Neural cell (in vitro differentiated cells): ENCODE results near the gene S100A16. TPM values are rescaled to one million over a fixed set of nuclear protein-coding genes. Genes with fewer than 3 reads are reported as not detected.

ENCODE experiments used
- H2AFZ ChIP-seq: fragments of 200-600, 300-800 bp; sonication (generic), shearing (Covaris generic); 2 replicates; pipeline ENCODE4 v1.6.0; 2014; ENCODE audit warnings: low read depth, mild to moderate bottlenecking, antibody characterized with exemption, low read length, moderate library complexity
- H3F3A ChIP-seq: fragments of 200-600 bp; shearing (Covaris generic); 2 replicates; pipeline ENCODE4 v1.6.1; 2016; ENCODE audit warnings: mild to moderate bottlenecking, moderate library complexity, mixed read lengths, antibody characterized with exemption, low read length; ENCODE audit not compliant: insufficient read depth, poor library complexity, severe bottlenecking
- H3K27ac ChIP-seq: fragments of 200-600, 300-800 bp; sonication (generic), shearing (Covaris generic); 2 replicates; pipeline ENCODE4 v1.5.1; 2014; ENCODE audit warnings: mild to moderate bottlenecking, low read length, moderate library complexity
- H3K27me3 ChIP-seq: fragments of 300-800, 200-600 bp; sonication (generic), shearing (Covaris generic); 2 replicates; pipeline ENCODE4 v1.6.0; 2014; ENCODE audit warnings: mild to moderate bottlenecking, low read depth, low read length, moderate library complexity; ENCODE audit not compliant: insufficient read depth
- H3K36me3 ChIP-seq: fragments of 300-800, 200-600 bp; sonication (generic), shearing (Covaris generic); 2 replicates; pipeline ENCODE4 v1.5.1; 2014; ENCODE audit warnings: mild to moderate bottlenecking, antibody characterized with exemption, low read length, moderate library complexity; ENCODE audit not compliant: insufficient read depth
- H3K4me2 ChIP-seq: fragments of 300-800, 200-600 bp; sonication (generic), shearing (Covaris generic); 2 replicates; pipeline ENCODE4 v1.6.0; 2014; ENCODE audit warnings: mild to moderate bottlenecking, low read length
- H3K4me3 ChIP-seq: fragments of 300-800, 200-600 bp; sonication (generic), shearing (Covaris generic); 2 replicates; pipeline ENCODE4 v1.5.1; 2014; ENCODE audit warnings: mild to moderate bottlenecking, low read length, moderate library complexity
- H3K79me2 ChIP-seq: fragments of 200-600 bp; shearing (Covaris generic); replicated peaks from 2 replicates; pipeline ENCODE4 v1.6.0; 2014; ENCODE audit warnings: mild to moderate bottlenecking, low read length, moderate library complexity; ENCODE audit not compliant: insufficient read depth
- H3K9ac ChIP-seq: fragments of 300-800, 200-600 bp; sonication (generic), shearing (Covaris generic); 2 replicates; pipeline ENCODE4 v1.6.1; 2016; ENCODE audit warnings: mild to moderate bottlenecking, low read length, mixed read lengths
- H3K9me2 ChIP-seq: fragments of 200-600 bp; shearing (Covaris generic); 2 replicates; pipeline ENCODE4 v1.6.1; 2016; ENCODE audit warnings: mild to moderate bottlenecking, low read length, mixed read lengths; ENCODE audit not compliant: insufficient read depth
- H3K9me3 ChIP-seq: fragments of 200-600, 300-800 bp; sonication (generic), shearing (Covaris generic); 2 replicates; pipeline ENCODE4 v1.6.1; 2016; ENCODE audit warnings: mild to moderate bottlenecking, mixed run types, low read length, moderate library complexity, mixed read lengths
- H4K20me1 ChIP-seq: fragments of 200-600 bp; shearing (Covaris generic); 2 replicates; pipeline ENCODE4 v1.6.1; 2016; ENCODE audit warnings: mild to moderate bottlenecking, mixed run types; ENCODE audit not compliant: insufficient read depth
- CTCF ChIP-seq: fragments of 450-650 bp; IDR thresholded peaks from 2 replicates; pipeline ENCODE4 v1.5.1; 2014; ENCODE audit warnings: antibody characterized with exemption, mild to moderate bottlenecking, moderate library complexity; ENCODE audit not compliant: poor library complexity, severe bottlenecking
- EP300 ChIP-seq: fragments of 450-650 bp; conservative IDR thresholded peaks from 2 replicates; pipeline ENCODE4 v1.6.1; 2014; ENCODE audit warnings: antibody characterized with exemption, mild to moderate bottlenecking, moderate library complexity; ENCODE audit not compliant: poor library complexity, severe bottlenecking
- EZH2 ChIP-seq: fragments of 200-600, 300-800 bp; shearing (Covaris generic), sonication (generic); IDR thresholded peaks from 2 replicates; pipeline ENCODE4 v1.6.1; 2014; ENCODE audit warnings: antibody characterized with exemption, low read length, borderline replicate concordance, mild to moderate bottlenecking; ENCODE audit not compliant: insufficient read depth, poor library complexity, severe bottlenecking
- MXI1 ChIP-seq: fragments of 450-650 bp; conservative IDR thresholded peaks from 2 replicates; pipeline ENCODE4 v1.6.1; 2014; ENCODE audit warnings: antibody characterized with exemption, mild to moderate bottlenecking; ENCODE audit not compliant: poor library complexity, severe bottlenecking
- POLR2AphosphoS5 ChIP-seq: IDR thresholded peaks from 2 replicates; pipeline ENCODE4 v1.6.1; 2012
- RAD21 ChIP-seq: fragments of 450-650 bp; conservative IDR thresholded peaks from 2 replicates; pipeline ENCODE4 v1.6.1; 2014; ENCODE audit warnings: antibody characterized with exemption, mild to moderate bottlenecking, moderate library complexity
- REST ChIP-seq: IDR thresholded peaks from 2 replicates; pipeline ENCODE4 v1.6.1; 2012; ENCODE audit warnings: borderline replicate concordance
- SMC3 ChIP-seq: fragments of 450-650 bp; conservative IDR thresholded peaks from 2 replicates; pipeline ENCODE4 v1.6.1; 2014; ENCODE audit warnings: antibody characterized with exemption, mild to moderate bottlenecking, moderate library complexity; ENCODE audit not compliant: poor library complexity
- TAF1 ChIP-seq: IDR thresholded peaks from 2 replicates; pipeline ENCODE4 v1.6.1; 2012; ENCODE audit warnings: low read depth
- polyA plus RNA-seq: library from polyadenylated mRNA; depleted of rRNA; stranded (reverse); fragments of >200 nt; gene quantifications from 2 replicates; pipeline ENCODE4 v1.2.3, GENCODE V29; 2014

S100A16 gene
- polyA plus RNA-seq, 1 donor from 2014 or later, result not detected

- Histone ChIP-seq H3K27ac (no peak within 1 kb of the TSS), H3K27me3 (no peaks in the 10 kb centered on the region), H3K9me2 (no peaks in the 10 kb centered on the region), H2AFZ (peak within 1 kb of the TSS; percentile 43), H3K4me2 (no peak within 1 kb of the TSS), H3K36me3 (no peaks in the 10 kb centered on the region), H3K9ac (no peak within 1 kb of the TSS), H3K9me3 (no peaks in the 10 kb centered on the region), H3K4me3 (no peak within 1 kb of the TSS), H3F3A (no peaks in the 10 kb centered on the region), H4K20me1 (no peaks in the 10 kb centered on the region), H3K79me2 (no peaks in the 10 kb centered on the region)
- TF ChIP-seq RAD21 (no peak), SMC3 (no peak), CTCF (no peak), EZH2 (no peak), REST (no peak), TAF1 (no peak), POLR2AphosphoS5 (no peak), MXI1 (no peak), EP300 (no peak)
Measured at GRCh38 chr1:153627715-153628626, 15.0 kb upstream of the S100A16 start, which contains the start of gene S100A1. TSS of gene S100A1 (plus strand) at chr1:153628434. CDS start at chr1:153630522, 2,088 bp downstream.

- Histone ChIP-seq H4K20me1 (no peaks in the 10 kb centered on the region), H3F3A (no peaks in the 10 kb centered on the region), H3K9ac (no peak within 1 kb of the TSS), H3K27ac (no peak within 1 kb of the TSS), H3K4me3 (no peak within 1 kb of the TSS), H3K9me2 (no peaks in the 10 kb centered on the region), H3K4me2 (no peak within 1 kb of the TSS), H2AFZ (peak within 1 kb of the TSS; percentile 43), H3K36me3 (no peaks in the 10 kb centered on the region), H3K27me3 (no peaks in the 10 kb centered on the region), H3K9me3 (no peaks in the 10 kb centered on the region), H3K79me2 (no peaks in the 10 kb centered on the region)
- TF ChIP-seq EP300 (no peak), CTCF (peak; percentile 41)
Measured at GRCh38 chr1:153626904-153627714, 14.2 kb upstream of the S100A16 start, which contains the start of gene S100A13. TSS of gene S100A13 (minus strand) at chr1:153627505. CDS start at chr1:153626472, 1,033 bp downstream.
